HG03196 (cell line): ENCODE results near the gene PHLPP1.

Experiments used
- ATAC-seq: cut with Tn5 transposase; IDR thresholded peaks from one replicate; pipeline ENCODE4 v1.9.1; 2021; ENCODE audit not compliant: unreplicated experiment

The PHLPP1 gene

GRCh38 chr18:62771494-62772270, 56.3 kb downstream of the PHLPP1 start:
- ATAC-seq = no peak

- ATAC-seq = no peak
Measured at GRCh38 chr18:62772860-62773584, 57.7 kb downstream of the PHLPP1 start.

GRCh38 chr18:62773691-62774090, 58.4 kb downstream of the PHLPP1 start:
- ATAC-seq = no peak

- no peak for ATAC-seq
Measured at GRCh38 chr18:62776024-62776570, 60.8 kb downstream of the PHLPP1 start.

- no peak for ATAC-seq
Measured at GRCh38 chr18:62777814-62778213, 62.5 kb downstream of the PHLPP1 start.

- ATAC-seq = no peak
Measured at GRCh38 chr18:62778976-62779869, 63.9 kb downstream of the PHLPP1 start.

- ATAC-seq = no peak
Measured at GRCh38 chr18:62781262-62781661, 65.9 kb downstream of the PHLPP1 start.

GRCh38 chr18:62781893-62782292, 66.6 kb downstream of the PHLPP1 start:
- no peak for ATAC-seq

GRCh38 chr18:62784338-62784965, 69.1 kb downstream of the PHLPP1 start:
- peak; percentile 48 for ATAC-seq

GRCh38 chr18:62784966-62785413, 69.6 kb downstream of the PHLPP1 start:
- no peak for ATAC-seq

- no peak for ATAC-seq
Measured at GRCh38 chr18:62786689-62787088, 71.3 kb downstream of the PHLPP1 start.

- no peak for ATAC-seq
Measured at GRCh38 chr18:62788111-62788510, 72.8 kb downstream of the PHLPP1 start.

GRCh38 chr18:62788876-62789275, 73.5 kb downstream of the PHLPP1 start:
- ATAC-seq = no peak

- no peak for ATAC-seq
Measured at GRCh38 chr18:62790871-62791772, 75.8 kb downstream of the PHLPP1 start.

GRCh38 chr18:62792016-62792415, 76.7 kb downstream of the PHLPP1 start:
- ATAC-seq = no peak

- no peak for ATAC-seq
Measured at GRCh38 chr18:62795813-62796212, 80.5 kb downstream of the PHLPP1 start.

GRCh38 chr18:62796216-62796621, 80.9 kb downstream of the PHLPP1 start:
- ATAC-seq = no peak

- no peak for ATAC-seq
Measured at GRCh38 chr18:62797329-62797728, 82.0 kb downstream of the PHLPP1 start.

GRCh38 chr18:62799977-62800376, 84.6 kb downstream of the PHLPP1 start:
- ATAC-seq = no peak

- ATAC-seq = no peak
Measured at GRCh38 chr18:62802523-62802922, 87.2 kb downstream of the PHLPP1 start.
